Stomach (tissue), 4 donors: ENCODE measurements around the gene GAL3ST2.

Experiments used
- EP300 ChIP-seq: sonication (generic); formaldehyde crosslinking; IDR thresholded peaks from one replicate; pipeline ENCODE4 v1.6.1; 2017; ENCODE audit warnings: antibody characterized with exemption
- POLR2A ChIP-seq, 4 donors: fragments of 450-650 bp; IDR thresholded peaks; one replicate each; pipeline ENCODE4 v1.6.1; 2016; ENCODE audit warnings: antibody characterized with exemption in 4 of 4, control low read depth in 2 of 4, mild to moderate bottlenecking in 1 of 4, moderate library complexity in 1 of 4
- POLR2AphosphoS5 ChIP-seq, 3 donors: sonication (generic); formaldehyde crosslinking; IDR thresholded peaks; one replicate each; pipeline ENCODE4 v1.6.1; 2016; ENCODE audit warnings: antibody characterized with exemption in 3 of 3
- TF ChIP-seq, protein P1 (sequence below), 7 experiments: fragments of 450-650 bp in 4 of 7; fragments of 200-600 bp in 3 of 7; sonication (generic) in 3 of 7; IDR thresholded peaks; one replicate each; pipeline ENCODE4 v1.5.1; 2016 to 2019; ENCODE audit warnings: antibody characterized with exemption in 7 of 7, control low read depth in 2 of 7, mild to moderate bottlenecking in 1 of 7

DNA sequence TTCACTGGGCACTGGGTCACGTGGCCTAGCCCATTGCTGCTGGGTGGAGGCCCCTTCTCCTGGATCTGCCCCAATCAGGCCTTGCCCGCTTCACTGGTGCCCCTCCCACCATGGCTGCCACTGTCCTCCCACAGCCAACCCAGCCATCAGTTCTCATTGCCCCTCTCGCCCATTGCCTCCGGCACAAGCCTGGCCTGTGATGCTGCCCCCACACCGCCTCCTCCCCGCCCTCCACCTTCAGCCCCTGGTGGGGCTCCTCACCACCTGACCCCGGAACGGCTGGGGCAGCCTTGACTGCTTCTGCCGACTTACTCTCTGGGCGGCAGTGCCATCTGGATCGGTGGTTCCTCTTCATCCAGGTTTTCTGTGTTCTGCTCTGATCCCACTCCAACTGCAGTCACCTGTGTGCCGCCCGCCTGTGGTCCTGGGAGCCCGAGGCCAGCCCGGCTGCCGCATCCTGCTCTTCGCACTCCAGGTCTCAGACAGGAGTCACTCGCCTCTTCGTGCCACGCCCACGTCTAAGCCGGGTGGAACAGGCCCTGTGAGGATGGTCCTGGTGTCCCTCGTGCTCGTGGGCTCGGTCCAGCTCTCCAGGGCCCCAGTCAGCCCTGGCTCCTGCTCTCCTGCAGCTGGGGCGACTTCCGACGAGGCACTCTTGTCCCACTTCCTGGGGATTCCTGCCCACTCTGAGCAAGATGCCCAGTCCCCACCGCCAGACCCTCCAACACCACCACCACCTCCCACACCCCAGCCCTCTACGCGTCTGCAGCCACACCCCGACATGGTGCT lies 28.0 kb upstream of the GAL3ST2 start:
- TF ChIP-seq, protein P1, sequence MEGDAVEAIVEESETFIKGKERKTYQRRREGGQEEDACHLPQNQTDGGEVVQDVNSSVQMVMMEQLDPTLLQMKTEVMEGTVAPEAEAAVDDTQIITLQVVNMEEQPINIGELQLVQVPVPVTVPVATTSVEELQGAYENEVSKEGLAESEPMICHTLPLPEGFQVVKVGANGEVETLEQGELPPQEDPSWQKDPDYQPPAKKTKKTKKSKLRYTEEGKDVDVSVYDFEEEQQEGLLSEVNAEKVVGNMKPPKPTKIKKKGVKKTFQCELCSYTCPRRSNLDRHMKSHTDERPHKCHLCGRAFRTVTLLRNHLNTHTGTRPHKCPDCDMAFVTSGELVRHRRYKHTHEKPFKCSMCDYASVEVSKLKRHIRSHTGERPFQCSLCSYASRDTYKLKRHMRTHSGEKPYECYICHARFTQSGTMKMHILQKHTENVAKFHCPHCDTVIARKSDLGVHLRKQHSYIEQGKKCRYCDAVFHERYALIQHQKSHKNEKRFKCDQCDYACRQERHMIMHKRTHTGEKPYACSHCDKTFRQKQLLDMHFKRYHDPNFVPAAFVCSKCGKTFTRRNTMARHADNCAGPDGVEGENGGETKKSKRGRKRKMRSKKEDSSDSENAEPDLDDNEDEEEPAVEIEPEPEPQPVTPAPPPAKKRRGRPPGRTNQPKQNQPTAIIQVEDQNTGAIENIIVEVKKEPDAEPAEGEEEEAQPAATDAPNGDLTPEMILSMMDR (IDR thresholded peaks at IDR 0.05) = no peak
- TF ChIP-seq POLR2A (IDR thresholded peaks at IDR 0.05) (no peak), POLR2AphosphoS5 (IDR thresholded peaks at IDR 0.05) (no peak), EP300 (no peak)
